GM12878 (cell line): ENCODE data around the gene OR5AC2. TPM values are rescaled to one million over a fixed set of nuclear protein-coding genes. Genes with fewer than 3 reads are reported as not detected.

ENCODE experiments used
- E2F4 ChIP-seq: IDR thresholded peaks from 2 replicates; pipeline ENCODE4 v1.6.1; 2012; ENCODE audit warnings: low read depth, low read length, improper control_type of control experiment
- LARP7 ChIP-seq: fragments of 450-650 bp; IDR thresholded peaks from 2 replicates; pipeline ENCODE4 v1.6.1; 2017; ENCODE audit warnings: mild to moderate bottlenecking
- MYB ChIP-seq: fragments of 150-350 bp; IDR thresholded peaks from 2 replicates; pipeline ENCODE4 v1.6.1; 2014; ENCODE audit warnings: mild to moderate bottlenecking, low read depth, low read length, borderline replicate concordance
- MYC ChIP-seq: IDR thresholded peaks from 2 replicates; pipeline ENCODE4 v1.6.1; 2011; ENCODE audit warnings: mild to moderate bottlenecking, low read length, moderate library complexity, inconsistent platforms; ENCODE audit not compliant: insufficient read depth, insufficient replicate concordance, insufficient read length, severe bottlenecking
- NR2C2 ChIP-seq: IDR thresholded peaks from 2 replicates; pipeline ENCODE4 v1.6.1; 2011; ENCODE audit warnings: borderline replicate concordance, low read depth; ENCODE audit not compliant: control insufficient read depth, insufficient read length
- NRF1 ChIP-seq: conservative IDR thresholded peaks from 2 replicates; pipeline ENCODE4 v1.6.1; 2011; ENCODE audit warnings: mild to moderate bottlenecking, low read depth, low read length, improper control_type of control experiment
- RB1 ChIP-seq: fragments of 450-650 bp; formaldehyde crosslinking; IDR thresholded peaks from 2 replicates; pipeline ENCODE4 v1.6.1; 2017; ENCODE audit warnings: mild to moderate bottlenecking, borderline replicate concordance
- RUNX3 ChIP-seq: IDR thresholded peaks from 2 replicates; pipeline ENCODE4 v1.6.1; 2012; ENCODE audit warnings: low read length, inconsistent platforms
- SMARCA5 ChIP-seq: fragments of 450-650 bp; IDR thresholded peaks from 2 replicates; pipeline ENCODE4 v1.6.1; 2017; ENCODE audit warnings: mild to moderate bottlenecking
- STAT3 ChIP-seq: IDR thresholded peaks from 2 replicates; pipeline ENCODE4 v1.6.1; 2011; ENCODE audit warnings: low read depth, low read length, improper control_type of control experiment
- TCF12 ChIP-seq: IDR thresholded peaks from 2 replicates; pipeline ENCODE4 v1.6.1; 2011; ENCODE audit warnings: low read depth, mild to moderate bottlenecking, low read length
- YBX1 ChIP-seq: fragments of 450-650 bp; IDR thresholded peaks from 2 replicates; pipeline ENCODE4 v1.6.1; 2016; ENCODE audit warnings: antibody characterized with exemption
- ZBTB11 ChIP-seq: fragments of 450-650 bp; formaldehyde crosslinking; IDR thresholded peaks from 2 replicates; pipeline ENCODE4 v1.5.0; 2022; ENCODE audit warnings: mild to moderate bottlenecking, missing genetic modification characterization
- ZBTB33 ChIP-seq: fragments of 450-650 bp; IDR thresholded peaks from 2 replicates; pipeline ENCODE4 v1.6.1; 2017; ENCODE audit warnings: mild to moderate bottlenecking
- ZNF217 ChIP-seq: fragments of 450-650 bp; IDR thresholded peaks from 2 replicates; pipeline ENCODE4 v1.6.1; 2017; ENCODE audit warnings: antibody characterized with exemption, mild to moderate bottlenecking
- ZNF592 ChIP-seq: fragments of 450-650 bp; IDR thresholded peaks from 2 replicates; pipeline ENCODE4 v1.6.1; 2017; ENCODE audit warnings: mild to moderate bottlenecking, moderate library complexity
- polyA plus RNA-seq, 11 experiments: library from polyadenylated mRNA; depleted of rRNA in 4 of 11; unstranded in 6 of 11; stranded (reverse) in 5 of 11; fragments of >200 nt; fragmentation: Nextera tagmentation in 4 of 11; fragmentation: Illumina TruSeq in 1 of 11; extraction: Ambion mirVana in 4 of 11; extraction: Trizol in 1 of 11; gene quantifications; 1 replicate in 1 of 11; 2 replicates in 10 of 11; pipeline versions ENCODE4 v1.2.1 to v1.2.3, GENCODE V29; 2011 to 2016; ENCODE audit warnings: inconsistent platforms in 2 of 11, missing spikeins in 2 of 11, low read depth in 1 of 11
- total RNA-seq, 4 experiments: library from RNA; depleted of rRNA in 3 of 4; stranded (reverse); fragments of >200 nt in 3 of 4; fragmentation: Illumina TruSeq in 1 of 4; extraction: Trizol in 1 of 4; gene quantifications; 2 replicates each; pipeline versions ENCODE4 v1.2.1 to v1.2.3, GENCODE V29; 2013 to 2021
- TF ChIP-seq, protein P1 (sequence below): IDR thresholded peaks from 2 replicates; pipeline ENCODE4 v1.6.1; 2011; ENCODE audit warnings: borderline replicate concordance, low read depth, mild to moderate bottlenecking, moderate library complexity, low read length; ENCODE audit not compliant: insufficient read depth, poor library complexity, severe bottlenecking

Gene OR5AC2
- total and polyA plus RNA-seq, 10 of the 15 experiments (the other 5 are each of a cell fraction or from before 2014, with no cell fraction given): not detected

- TF ChIP-seq E2F4 (no peak), LARP7 (no peak), ZBTB11 (CRISPR knock-in tag) (no peak), STAT3 (no peak), RUNX3 (no peak), ZNF217 (no peak), ZNF592 (no peak), NRF1 (no peak), TCF12 (no peak), SMARCA5 (peak; percentile 61; the same call in 1 of the 2 replicates), MYC (no peak), RB1 (0 out of 2 replicates have a peak, but pooled peaks have one; percentile 37), MYB (no peak), YBX1 (no peak), NR2C2 (no peak), ZBTB33 (peak; percentile 21; the same call in 1 of the 2 replicates)
- TF ChIP-seq, protein P1, sequence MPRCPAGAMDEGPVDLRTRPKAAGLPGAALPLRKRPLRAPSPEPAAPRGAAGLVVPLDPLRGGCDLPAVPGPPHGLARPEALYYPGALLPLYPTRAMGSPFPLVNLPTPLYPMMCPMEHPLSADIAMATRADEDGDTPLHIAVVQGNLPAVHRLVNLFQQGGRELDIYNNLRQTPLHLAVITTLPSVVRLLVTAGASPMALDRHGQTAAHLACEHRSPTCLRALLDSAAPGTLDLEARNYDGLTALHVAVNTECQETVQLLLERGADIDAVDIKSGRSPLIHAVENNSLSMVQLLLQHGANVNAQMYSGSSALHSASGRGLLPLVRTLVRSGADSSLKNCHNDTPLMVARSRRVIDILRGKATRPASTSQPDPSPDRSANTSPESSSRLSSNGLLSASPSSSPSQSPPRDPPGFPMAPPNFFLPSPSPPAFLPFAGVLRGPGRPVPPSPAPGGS: no peak
Measured at GRCh38 chr3:98039322-98040024, 47.5 kb upstream of the OR5AC2 start (continued).
